ENCODE results near the gene SMAD2. TPM values are rescaled to one million over a fixed set of nuclear protein-coding genes. Genes with fewer than 3 reads are reported as not detected.

The SMAD2 gene
- total and polyA plus RNA-seq, 2 of the 8 experiments (the other 6 are each of a cell fraction or from before 2014, with no cell fraction given): 28.4 to 124 TPM

DNA sequence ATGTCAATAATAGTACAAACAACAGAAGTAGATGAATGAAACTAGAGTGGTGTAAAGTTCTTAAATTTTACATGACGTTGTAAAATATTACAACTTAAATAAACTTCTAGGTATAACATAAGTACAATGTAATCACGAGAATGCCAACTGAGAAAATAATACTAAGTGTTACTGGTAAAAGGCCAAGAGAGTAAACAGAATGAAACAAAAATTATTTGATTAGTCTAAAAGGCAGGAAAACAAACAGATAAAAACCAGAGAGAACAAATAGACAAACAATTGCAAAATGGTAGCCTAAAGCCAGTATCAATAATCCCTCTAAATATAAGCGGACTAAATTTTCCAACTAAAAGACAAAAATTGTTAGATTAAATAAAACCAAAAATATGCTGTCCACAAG, 71.9 kb downstream of the SMAD2 start (continued):
- no peak for TF ChIP-seq CHD7 (IDR thresholded peaks at IDR 0.05; ENCODE audit: insufficient replicate concordance, low read length)
- TF ChIP-seq SRF (IDR thresholded peaks at IDR 0.05; ENCODE audit: low read depth, low read length): no peak
- no peak for TF ChIP-seq ATF2 (IDR thresholded peaks at IDR 0.05; ENCODE audit: low read length)
- no peak for TF ChIP-seq JUND (IDR thresholded peaks at IDR 0.05; ENCODE audit: low read length)
- TF ChIP-seq SP2 (IDR thresholded peaks at IDR 0.05; ENCODE audit: low read length): no peak
- TF ChIP-seq SUZ12 (IDR thresholded peaks at IDR 0.05; ENCODE audit: low read length): no peak
- TF ChIP-seq SIN3A (conservative IDR thresholded peaks at IDR 0.05 in 1 of 2, IDR thresholded peaks at IDR 0.05 in 1 of 2; ENCODE audit: low read depth in 1 of 2, low read length in 2 of 2): no peak
- TF ChIP-seq SP4 (IDR thresholded peaks at IDR 0.05; ENCODE audit: low read length): no peak
- TF ChIP-seq, protein P1, sequence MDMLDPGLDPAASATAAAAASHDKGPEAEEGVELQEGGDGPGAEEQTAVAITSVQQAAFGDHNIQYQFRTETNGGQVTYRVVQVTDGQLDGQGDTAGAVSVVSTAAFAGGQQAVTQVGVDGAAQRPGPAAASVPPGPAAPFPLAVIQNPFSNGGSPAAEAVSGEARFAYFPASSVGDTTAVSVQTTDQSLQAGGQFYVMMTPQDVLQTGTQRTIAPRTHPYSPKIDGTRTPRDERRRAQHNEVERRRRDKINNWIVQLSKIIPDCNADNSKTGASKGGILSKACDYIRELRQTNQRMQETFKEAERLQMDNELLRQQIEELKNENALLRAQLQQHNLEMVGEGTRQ (IDR thresholded peaks at IDR 0.05; ENCODE audit: low read length): no peak
